GM11168 (cell line): ENCODE data around the gene GOLGA8J.
"Not testable (repeated sequence)": the region's sequence is repeated elsewhere in the genome, so short reads cannot be mapped to it uniquely, and the experiment has no call there.

Experiments
- in situ Hi-C: fragments of 300-500 bp; cut with MboI; formaldehyde crosslinking; loops from one replicate; pipeline ENCODE4 v1.12.0; 2022; ENCODE audit warnings: low sequenced_read_pairs; ENCODE audit not compliant: unreplicated experiment

The GOLGA8J gene, protein sequence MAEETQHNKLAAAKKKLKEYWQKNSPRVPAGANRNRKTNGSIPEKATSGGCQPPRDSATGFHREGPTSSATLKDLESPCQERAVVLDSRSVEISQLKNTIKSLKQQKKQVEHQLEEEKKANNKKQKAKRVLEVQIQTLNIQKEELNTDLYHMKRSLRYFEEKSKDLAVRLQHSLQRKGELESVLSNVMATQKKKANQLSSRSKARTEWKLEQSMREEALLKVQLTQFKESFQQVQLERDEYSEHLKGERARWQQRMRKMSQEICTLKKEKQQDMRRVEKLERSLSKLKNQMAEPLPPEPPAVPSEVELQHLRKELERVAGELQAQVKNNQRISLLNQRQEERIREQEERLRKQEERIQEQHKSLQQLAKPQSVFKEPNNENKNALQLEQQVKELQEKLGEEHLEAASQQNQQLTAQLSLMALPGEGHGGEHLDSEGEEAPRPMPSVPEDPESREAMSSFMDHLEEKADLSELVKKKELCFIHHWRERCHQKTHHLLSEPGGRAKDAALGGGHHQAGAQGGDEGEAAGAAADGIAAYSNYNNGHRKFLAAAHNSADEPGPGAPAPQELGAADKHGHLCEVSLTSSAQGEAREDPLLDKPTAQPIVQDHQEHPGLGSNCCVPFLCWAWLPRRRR

DNA sequence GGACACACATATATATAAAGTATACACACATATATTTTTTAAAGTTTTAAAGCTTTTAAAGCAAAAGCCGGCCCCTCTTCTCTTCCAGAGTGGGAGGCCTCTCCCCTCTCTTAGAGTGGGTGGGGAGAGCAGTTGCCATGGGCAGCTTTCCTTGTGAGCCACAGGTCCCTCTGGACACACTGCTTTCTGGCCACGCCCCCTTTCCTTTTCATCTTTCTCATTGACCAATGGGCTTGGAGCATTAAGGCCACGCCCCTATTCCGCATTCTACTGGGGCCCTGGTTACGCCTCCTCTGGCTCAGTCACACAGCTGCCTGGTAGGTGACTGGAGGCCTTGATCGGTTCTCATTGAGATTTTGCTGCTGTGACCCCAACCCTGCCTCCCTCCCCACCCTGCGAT, at the start of gene GOLGA8J:
Gene GOLGA8J (plus strand): TSS at position 301 of the 400 bp plus-strand sequence. CDS start 98 bp downstream, at position 399.
- in situ Hi-C loops = not testable (repeated sequence)

DNA sequence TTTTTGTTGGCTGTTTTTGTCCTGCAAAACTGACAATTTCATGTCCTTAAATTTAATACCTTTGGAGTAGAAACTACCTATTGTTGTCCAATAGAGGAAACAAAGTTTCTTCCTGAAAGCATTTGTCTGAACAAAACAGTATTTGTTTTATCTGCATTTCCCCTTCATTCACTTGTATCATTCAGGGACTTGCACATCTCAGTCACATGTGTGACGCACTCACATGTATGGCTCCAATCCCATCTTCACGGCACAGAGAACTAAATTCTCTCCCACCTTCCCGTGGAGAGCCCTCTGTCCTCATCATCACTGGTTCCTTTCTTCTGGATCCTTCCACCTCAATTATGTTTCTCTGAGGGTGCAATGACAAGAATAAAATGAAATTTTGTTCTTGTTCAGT, 49.5 kb upstream of the GOLGA8J start:
- in situ Hi-C loops = no loop called here

DNA sequence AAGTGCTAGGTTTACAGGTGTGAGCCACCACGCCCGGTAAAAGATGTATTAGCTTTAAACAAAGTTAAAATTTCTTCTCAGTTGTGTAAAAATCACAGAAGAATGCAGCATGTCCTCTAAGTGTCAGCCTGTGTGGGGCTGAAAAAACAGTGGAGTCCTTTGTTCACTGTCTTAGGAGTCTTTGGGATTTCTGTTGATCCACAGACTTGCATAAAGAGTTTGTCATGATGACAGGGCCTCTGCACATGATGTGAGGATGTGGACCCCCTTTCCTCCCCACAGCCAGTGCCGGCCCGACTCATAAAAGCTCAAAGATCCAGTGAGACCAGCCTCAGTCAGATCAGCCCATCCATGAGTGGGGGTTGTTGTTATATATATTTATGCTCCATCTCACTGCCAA, 49.0 kb upstream of the GOLGA8J start:
- in situ Hi-C loops = no loop called here

DNA sequence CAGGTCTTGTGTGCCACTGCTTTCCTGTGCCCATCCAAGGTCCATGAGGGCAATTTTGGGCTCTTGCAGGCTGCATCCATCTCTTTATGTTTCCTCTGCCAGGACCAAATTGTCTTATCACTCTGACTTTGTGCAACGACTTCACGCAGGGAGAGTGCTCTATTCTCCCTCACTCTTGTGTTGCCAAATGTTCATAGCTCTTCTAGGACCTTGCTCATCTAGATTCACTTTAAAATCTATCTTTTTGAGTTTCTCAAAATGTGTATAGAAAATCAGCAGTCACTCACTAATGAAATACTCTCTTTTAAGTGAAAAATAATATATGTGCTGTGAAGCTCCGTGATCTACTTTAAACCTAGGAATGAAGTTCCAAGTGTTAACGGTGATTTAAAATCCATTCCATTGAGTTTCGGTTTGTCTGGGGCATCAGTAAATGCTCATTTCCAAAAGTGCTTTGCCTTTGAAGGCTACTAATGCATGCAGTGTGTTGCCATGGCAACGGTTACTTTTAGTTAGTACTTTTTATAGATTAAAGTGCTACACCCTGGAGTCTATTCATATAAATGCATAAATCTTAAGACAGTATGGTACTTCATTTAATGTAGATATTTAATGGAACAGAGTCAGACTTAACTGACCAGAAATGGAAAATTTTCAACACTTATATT, 46.6 kb upstream of the GOLGA8J start:
- in situ Hi-C loops = no loop called here

DNA sequence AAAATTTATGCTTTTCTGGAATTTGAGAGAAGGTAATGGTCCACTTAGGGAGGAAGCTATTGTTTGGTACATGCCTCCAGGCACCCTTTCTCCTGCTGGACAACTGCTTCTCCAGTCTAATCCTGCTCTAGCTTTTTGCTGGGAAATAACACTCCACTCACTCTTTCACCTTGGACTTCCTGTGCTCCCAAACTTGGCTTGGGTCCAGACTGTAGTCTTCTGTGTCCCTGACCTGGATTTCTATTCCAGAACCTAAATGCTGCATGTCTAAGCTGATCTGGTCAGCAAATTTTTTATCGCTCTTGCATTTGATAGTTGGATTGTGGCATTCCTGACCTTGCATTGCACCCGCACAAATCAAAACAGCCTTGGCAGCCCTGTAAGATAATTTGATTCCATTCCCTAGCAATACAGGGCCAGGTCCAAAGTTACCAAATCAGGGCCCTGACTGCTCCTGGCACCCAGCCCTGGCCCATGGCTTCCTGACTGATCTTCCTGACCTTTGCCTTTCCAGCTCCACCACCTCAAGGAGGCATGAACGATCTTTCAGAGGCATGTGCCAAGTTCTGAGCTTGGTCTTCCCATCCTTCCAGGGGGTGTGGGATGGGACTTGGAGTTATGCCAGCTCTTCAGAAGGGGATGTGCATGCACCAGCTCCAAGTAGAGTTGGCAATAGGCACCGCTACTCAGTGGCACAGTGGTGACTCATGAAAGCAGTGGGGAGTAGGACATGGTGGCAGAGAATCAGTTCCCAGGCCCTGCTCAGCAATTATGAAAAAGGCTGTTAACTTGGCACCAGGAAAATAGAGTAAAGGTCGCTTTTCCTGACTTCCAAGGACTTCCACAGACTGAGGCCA, 43.9 kb upstream of the GOLGA8J start:
- in situ Hi-C loops = no loop called here

DNA sequence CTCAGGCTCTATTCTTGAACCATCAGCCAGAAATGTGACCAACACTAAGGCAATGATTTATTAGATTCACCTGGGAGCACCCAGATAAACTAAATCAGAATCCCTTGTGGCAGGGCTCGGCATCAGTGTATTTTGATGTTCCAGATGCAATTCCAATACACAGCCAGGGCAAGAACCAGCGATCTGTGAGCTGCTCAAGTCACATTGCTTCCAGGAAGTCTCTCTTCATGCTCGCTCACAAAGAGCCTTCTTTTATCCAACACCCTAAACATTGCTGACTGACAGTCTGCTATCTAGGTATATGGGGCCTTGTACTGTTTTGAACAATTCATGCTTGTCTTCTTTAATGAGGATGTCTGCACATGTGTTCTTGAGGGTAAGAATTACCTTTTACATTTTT, 40.9 kb upstream of the GOLGA8J start:
- in situ Hi-C loops = no loop called here

DNA sequence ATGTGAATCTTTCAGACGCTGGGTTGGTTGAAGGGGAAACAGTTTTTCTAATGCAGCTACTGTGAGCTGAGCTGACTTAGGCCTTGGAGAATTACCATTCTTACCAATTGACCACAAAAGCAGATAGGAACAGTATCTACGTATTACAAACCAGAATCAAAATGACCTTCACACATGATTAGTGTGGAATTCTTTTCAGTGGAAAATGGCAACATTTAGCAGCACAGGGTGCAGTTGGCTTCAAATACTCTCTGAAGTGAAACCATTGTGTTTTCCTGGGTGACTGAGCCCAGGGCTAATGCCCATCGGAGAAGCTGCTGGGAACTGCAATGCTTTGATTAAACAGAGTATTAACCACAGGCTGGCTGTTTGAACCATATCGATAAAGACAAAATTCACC, 40.2 kb upstream of the GOLGA8J start:
- in situ Hi-C loops = no loop called here

DNA sequence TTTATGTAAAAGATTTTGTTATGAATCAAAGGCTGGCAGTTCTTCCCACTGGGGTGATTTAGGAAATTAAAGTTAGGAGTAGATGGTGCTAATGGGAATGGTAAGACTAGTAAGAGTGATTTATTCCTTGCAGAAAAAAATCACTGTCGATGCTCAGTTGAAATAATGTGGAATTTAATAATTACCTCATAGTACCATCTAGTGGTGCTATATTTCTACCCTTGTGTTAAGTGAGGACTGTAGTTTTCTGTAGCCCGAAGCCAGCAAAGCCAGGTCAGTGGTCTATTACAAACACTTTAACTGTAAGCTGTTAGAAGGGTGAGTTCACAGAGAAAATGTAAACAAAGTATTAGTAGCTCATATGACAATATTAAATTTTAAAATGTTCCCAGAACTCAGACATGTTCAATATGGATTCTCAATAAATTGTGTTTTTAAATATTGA, 39.5 kb upstream of the GOLGA8J start:
- in situ Hi-C loops = no loop called here

DNA sequence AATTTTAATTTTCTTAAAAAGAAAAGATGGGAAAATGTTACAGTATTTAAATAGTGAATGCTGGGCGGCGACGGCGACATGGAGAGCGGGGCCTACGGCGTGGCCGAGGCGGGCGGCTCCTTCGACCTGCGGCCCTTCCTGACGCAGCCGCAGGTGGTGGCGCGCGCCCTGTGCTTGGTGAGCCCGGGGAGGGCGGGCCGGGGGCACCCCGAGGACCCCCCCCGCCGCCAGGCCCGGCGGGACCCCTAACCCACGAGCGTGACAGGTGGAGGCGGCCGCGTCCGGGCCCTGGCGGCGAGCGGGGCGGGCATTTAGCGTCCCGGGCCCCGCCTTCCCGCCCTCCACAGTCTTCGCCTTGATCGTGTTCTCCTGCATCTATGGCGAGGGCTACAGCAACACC, 38.4 kb upstream of the GOLGA8J start:
- in situ Hi-C loops = no loop called here

DNA sequence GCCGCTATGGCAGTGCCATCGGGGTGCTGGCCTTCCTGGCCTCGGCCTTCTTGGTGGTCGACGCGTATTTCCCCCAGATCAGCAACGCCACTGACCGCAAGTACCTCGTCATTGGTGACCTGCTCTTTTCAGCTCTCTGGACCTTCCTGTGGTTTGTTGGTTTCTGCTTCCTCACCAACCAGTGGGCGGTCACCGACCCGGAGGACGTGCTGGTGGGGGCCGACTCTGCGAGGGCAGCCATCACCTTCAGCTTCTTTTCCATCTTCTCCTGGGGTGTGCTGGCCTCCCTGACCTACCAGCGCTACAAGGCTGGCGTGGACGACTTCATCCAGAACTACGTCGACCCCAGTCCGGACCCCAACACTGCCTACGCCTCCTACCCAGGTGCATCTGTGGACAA, 37.9 kb upstream of the GOLGA8J start:
- in situ Hi-C loops = not testable (repeated sequence)

DNA sequence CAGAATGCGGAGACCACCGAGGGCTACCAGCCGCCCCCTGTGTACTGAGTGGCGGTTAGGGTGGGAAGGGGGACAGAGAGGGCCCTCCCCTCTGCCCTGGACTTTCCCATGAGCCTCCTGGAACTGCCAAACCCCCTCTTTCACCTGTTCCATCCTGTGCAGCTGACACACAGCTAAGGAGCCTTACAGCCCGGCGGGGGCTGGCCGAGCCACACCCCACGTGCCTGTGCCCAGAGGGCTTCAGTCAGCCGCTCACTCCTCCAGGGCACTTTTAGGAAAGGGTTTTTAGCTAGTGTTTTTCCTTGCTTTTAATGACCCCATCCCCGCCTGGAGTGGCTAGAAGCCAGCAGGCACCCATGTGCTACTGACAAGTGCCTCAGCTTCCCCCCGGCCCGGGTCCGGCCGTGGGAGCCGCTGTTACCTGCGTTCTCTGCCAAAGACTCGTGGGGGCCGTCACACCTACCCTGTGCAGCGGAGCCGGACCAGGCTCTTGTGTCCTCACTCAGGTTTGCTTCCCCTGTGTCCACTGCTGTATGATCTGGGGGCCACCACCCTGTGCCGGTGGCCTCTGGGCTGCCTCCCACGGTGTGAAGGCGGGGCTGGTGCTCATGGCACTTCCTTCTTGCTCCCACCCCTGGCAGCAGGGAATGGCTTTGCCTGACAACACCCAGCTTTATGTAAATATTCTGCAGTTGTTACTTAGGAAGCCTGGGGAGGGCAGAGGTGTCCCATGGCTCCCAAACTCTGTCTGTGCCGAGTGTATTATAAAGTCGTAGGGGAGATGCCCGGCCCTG, 37.3 kb upstream of the GOLGA8J start:
- in situ Hi-C loops = not testable (repeated sequence)

DNA sequence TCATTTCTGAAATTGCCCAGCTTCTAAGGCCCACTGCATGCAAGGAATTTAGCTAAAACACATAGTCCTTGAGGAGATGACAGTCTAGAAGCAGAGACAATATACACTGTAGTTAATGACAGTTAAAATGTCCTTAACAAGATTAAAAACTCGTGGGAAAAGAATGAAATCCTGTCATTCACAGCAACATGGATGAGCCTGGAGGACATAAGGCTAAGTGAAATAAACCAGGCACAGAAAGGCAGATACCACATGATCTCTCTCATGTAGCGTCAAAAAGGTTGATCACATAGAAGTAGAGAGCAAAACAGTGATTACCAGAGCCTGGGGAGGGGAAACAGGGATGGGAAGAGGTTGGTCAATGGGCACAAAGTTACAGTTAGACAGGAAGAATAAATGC, 36.3 kb upstream of the GOLGA8J start:
- in situ Hi-C loops = no loop called here

DNA sequence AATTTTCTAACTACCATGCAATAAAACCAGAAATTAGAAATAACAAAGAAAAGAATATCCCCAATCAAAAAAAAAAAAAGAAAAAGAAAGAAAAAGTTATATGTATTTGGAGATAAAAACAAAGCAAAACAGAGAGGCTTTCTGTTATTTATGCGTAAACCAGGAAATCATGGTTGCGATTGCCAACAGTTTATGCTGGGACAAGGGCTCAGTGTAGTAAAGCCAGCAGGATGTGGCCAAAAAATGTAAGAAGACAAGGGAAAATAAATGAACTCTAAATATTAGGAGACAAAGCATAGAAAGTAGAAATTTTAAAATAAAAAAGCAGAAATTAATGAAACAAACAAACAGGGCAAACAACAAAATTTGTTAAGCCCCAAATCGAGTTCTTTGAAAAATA, 27.2 kb upstream of the GOLGA8J start:
- in situ Hi-C loops = no loop called here

DNA sequence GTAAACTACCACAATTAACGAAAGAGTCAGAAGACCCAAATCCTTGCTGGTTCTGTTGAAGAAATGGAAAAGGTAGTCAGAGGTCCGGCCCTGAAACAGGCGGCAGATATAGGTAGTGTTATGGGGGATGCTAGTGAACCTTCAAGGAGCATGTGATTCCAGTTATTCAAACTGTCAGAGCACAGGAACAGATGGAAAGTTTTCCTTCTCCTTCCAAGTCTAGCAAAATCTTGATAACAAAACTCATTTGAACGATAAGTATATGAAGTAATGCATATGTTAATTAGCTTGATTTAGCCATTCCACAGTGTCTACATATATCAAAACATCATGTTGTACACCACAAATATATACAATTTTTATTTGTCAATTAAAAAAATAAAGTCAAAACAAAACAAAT, 26.6 kb upstream of the GOLGA8J start:
- in situ Hi-C loops = no loop called here

DNA sequence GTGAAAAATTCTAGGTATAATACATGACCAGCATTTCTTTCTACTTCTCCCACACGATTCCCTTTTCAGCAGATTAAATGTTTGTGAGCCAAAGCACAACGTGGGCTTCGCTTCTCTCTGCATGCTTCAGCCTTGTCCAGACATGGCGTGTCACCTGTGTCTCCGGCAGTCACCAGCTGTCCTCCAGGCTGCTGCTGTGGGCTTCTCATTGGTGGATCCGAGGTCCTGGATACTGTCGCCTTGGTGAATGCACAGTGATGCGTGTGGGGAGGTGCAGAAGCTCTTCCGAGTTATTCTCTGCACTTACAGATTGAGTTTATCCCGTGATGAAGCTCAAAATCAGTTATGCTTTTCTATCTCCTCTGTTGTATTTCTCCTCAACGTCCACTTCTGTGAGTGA, 23.0 kb upstream of the GOLGA8J start:
- in situ Hi-C loops = no loop called here

DNA sequence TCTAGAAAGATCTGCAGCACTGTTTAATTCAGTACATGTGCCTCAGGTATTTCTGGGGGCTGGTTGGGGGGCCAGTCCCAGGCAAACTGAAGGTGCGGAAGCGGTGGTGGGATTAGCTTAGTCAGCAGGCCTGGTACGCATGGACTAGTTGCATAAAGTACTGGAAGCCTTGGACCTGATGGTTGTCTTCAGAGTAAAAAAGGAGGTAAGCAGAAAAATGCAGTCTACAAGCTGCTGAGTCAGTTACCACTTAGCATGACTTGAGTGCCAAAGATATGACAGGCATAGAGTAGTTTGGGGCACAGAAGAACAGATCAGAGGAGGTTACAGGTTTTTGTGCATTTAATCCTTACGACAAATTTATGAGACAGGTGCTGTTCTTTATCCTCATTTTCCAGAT, 19.9 kb upstream of the GOLGA8J start:
- in situ Hi-C loops = no loop called here

DNA sequence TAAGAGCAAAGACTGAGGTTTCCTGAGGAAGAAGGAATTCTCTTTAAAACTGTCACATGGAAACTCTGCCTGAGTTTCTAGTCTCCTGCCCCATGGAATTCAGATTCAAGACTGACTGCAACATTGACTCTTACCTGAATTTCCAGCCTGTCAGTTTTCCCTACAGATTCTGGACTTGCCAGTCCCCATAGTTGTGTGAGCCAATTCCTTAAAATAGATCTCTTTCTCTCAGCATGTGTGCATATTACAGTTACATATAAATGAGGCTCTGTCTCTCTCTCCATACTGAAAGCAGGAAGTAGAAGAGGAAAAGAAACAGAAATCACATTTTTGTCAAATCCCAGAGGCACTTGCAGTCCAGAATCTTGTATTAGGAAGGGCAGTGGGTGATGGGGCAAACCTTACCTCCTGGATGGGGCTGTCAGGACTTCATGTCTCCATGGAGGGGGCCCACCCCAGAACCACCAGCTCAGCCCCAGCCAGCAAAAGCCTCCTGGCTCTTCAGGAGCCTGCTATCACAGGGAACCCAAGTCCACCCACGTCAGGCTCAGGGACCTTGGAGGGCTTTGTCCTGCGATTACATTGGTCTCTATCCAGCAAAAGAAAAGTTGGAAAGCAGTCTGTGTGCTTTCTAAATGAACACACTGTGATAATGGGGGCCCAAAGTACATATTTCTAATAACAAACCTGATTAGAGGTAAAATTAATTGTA, 18.8 kb upstream of the GOLGA8J start:
- in situ Hi-C loops = no loop called here

DNA sequence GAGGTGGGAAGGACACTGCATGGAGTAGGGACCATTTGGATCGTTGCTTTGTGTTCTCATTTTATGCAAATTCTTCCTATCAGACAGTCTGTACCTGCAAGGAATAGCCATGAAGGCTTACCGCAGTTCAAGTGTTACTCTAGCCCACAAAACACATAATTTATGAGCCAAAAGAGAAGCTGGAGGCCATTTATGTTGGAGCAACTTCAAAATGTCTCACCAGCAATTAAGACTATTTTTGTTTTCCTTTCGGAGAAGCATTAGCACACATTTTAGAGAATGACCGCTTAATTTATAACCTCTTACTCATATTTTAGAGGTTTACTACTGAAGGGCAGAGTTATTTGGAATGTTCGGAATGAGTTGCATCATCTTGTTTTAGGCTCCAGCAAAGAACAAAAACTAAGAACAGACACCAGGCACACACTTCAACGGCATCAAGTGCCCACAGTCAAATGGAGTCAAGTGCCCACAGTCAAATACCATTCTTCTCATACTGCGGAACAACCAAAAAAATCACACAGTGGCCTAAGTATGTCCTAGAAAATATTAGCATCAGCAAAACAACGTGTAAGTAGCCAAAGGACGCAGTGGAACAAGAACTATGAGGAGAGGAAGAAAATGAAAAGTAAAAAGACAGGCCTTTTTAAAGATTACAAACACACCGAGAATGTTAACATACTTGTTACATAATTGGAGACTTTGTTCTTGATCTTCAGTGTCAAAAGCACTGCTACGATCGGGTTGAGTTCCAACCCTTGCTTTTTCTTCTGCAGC, 17.5 kb upstream of the GOLGA8J start:
- in situ Hi-C loops = no loop called here
